ENCODE data around the gene MPV17L2. TPM values are rescaled to one million over a fixed set of nuclear protein-coding genes. Genes with fewer than 3 reads are reported as not detected.

The MPV17L2 gene
- total RNA-seq, 1 experiment from 2014 or later = 11.2 TPM

DNA sequence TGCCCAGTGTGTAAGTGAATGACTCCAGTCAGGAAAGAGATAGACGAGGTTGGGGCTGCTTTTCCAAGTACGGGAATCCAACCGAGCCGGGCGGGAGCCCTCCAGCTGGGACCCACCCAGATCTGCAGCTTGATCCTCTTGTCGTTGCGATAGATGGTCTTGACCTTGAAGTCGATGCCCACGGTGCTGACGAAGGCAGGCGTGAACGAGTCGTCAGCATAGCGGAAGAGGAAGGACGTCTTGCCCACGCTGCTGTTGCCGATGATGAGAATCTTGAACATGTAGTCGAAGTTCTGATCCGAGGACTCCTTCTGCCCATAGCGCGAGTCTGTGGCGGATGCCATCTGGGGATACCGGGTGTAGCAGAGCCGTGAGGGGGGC, 9.4 kb downstream of the MPV17L2 start:
- ChIA-PET CTCF (no interaction called here), POLR2A (ENCODE audit: unreplicated experiment) (no interaction called here)
- H3F3A ChIP-seq (ENCODE audit: insufficient read depth, low read depth) = peaks cover 6% of the 10 kb centered on the region; the same call in 1 of the 2 replicates

DNA sequence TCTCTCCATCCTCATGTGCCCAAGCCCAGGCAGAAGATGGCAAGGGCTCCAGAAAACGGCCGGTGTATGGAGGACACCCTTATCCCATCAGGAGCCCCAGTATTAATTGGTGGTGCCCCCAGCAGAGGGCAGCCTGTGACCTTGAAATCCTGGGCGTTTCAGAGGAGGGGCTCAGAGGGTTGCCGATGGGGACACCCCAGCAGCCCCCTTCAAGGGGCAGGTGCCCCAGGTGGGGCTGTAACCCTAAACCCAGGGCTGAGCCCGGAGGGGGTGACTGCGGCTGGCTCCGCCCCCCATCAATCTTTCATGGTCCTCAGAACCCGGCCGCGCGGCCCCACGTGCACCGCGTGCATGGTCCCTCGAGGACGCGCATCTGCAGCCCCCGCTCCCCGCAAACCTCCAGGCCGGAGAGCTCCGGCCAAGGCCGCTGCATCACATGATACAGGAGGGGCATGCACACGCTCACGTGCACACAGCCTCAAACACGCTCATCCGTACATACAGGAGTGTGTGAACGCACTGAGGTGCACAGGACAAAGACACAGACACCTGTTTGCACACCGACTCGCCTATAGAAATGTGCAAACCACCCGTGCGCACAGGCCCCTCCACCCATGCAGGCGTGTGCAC, 9.9 kb downstream of the MPV17L2 start:
- no peaks in the 10 kb centered on the region for H3K27me3 ChIP-seq (ENCODE audit: insufficient read depth, low read depth)
- ChIA-PET POLR2A (ENCODE audit: unreplicated experiment) (no interaction called here), CTCF (no interaction called here)
- peaks cover 13% of the 10 kb centered on the region for H3K4me1 ChIP-seq (replicated peaks; ENCODE audit: insufficient read depth)
- peaks cover 8% of the 10 kb centered on the region; the same call in 1 of the 2 replicates for H3F3A ChIP-seq (ENCODE audit: insufficient read depth, low read depth)
- no peaks in the 10 kb centered on the region for H4K20me1 ChIP-seq (ENCODE audit: insufficient read depth)
- H3K9me2 ChIP-seq (ENCODE audit: insufficient read depth) = no peaks in the 10 kb centered on the region
- DNase-seq = peak in 1 of 2 experiments; percentile 11
- peak overlapping the region; percentile 74; the same call in 1 of the 2 replicates for H2AFZ ChIP-seq
- H3K9me3 ChIP-seq (ENCODE audit: insufficient read depth, low read depth) = no peaks in the 10 kb centered on the region
- peak overlapping the region; percentile 66 for H3K4me3 ChIP-seq
- TF ChIP-seq EZH2 (IDR thresholded peaks at IDR 0.05; ENCODE audit: low read depth) = no peak
- TF ChIP-seq, protein P1, sequence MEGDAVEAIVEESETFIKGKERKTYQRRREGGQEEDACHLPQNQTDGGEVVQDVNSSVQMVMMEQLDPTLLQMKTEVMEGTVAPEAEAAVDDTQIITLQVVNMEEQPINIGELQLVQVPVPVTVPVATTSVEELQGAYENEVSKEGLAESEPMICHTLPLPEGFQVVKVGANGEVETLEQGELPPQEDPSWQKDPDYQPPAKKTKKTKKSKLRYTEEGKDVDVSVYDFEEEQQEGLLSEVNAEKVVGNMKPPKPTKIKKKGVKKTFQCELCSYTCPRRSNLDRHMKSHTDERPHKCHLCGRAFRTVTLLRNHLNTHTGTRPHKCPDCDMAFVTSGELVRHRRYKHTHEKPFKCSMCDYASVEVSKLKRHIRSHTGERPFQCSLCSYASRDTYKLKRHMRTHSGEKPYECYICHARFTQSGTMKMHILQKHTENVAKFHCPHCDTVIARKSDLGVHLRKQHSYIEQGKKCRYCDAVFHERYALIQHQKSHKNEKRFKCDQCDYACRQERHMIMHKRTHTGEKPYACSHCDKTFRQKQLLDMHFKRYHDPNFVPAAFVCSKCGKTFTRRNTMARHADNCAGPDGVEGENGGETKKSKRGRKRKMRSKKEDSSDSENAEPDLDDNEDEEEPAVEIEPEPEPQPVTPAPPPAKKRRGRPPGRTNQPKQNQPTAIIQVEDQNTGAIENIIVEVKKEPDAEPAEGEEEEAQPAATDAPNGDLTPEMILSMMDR (conservative IDR thresholded peaks at IDR 0.05) = peak; percentile 56; the same call in 1 of the 2 replicates
- H3K4me2 ChIP-seq = peak overlapping the region; percentile 94
- intact Hi-C loops (cut with micrococcal nuclease; ENCODE audit: unreplicated experiment) = no loop called here
- H3K79me2 ChIP-seq (ENCODE audit: low read depth) = no peaks in the 10 kb centered on the region
- no peak overlapping the region for H3K27ac ChIP-seq
- BruUV-seq (replicated peaks) = no TSS peak
- H3K36me3 ChIP-seq (ENCODE audit: low read depth) = no peaks in the 10 kb centered on the region

More for the DNA sequence above, 9.4 kb downstream of the MPV17L2 start:
- H3K27ac ChIP-seq = no peak overlapping the region
- no peaks in the 10 kb centered on the region for H4K20me1 ChIP-seq (ENCODE audit: insufficient read depth)
- no peaks in the 10 kb centered on the region for H3K79me2 ChIP-seq (ENCODE audit: low read depth)
- H3K9me3 ChIP-seq (ENCODE audit: insufficient read depth, low read depth) = no peaks in the 10 kb centered on the region
- peaks cover 13% of the 10 kb centered on the region for H3K4me1 ChIP-seq (replicated peaks; ENCODE audit: insufficient read depth)
- H3K36me3 ChIP-seq (ENCODE audit: low read depth) = no peaks in the 10 kb centered on the region
- H2AFZ ChIP-seq = no peak overlapping the region
- BruUV-seq (replicated peaks) = no TSS peak
- H3K4me2 ChIP-seq = no peak overlapping the region
- intact Hi-C loops (cut with micrococcal nuclease; ENCODE audit: unreplicated experiment) = no loop called here
- no peaks in the 10 kb centered on the region for H3K9me2 ChIP-seq (ENCODE audit: insufficient read depth)
- no peaks in the 10 kb centered on the region for H3K27me3 ChIP-seq (ENCODE audit: insufficient read depth, low read depth)
- no peak for DNase-seq
- no peak overlapping the region for H3K4me3 ChIP-seq
- TF ChIP-seq, protein P1 (conservative IDR thresholded peaks at IDR 0.05) = no peak
- no peak for TF ChIP-seq EZH2 (IDR thresholded peaks at IDR 0.05; ENCODE audit: low read depth)

DNA sequence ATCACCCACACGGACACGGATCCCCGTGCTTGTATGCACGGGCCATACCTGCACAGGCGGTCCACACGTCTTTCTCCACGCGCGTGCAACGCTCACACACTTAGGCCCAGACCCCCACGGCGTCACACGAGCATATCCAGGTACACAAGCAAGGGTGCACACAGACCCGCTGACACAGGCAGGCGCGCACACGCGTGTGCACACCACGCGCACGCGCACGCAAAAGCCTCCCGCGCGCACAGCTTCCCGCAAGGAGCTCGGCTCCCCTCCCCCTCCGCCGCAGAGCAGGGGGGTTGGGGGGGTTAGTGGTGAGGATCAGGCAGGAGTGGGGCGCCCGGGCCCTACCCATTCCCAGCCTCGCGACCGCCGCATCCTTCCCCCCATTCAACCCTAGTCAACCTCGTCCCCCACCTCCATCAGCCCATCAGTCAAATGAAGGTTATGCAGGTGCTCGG, 10.4 kb downstream of the MPV17L2 start:
- ChIA-PET CTCF (interaction anchor here (0.6 to 1.0 kb wide), 5 partner anchors 16 to 216 kb away, joined by 3 to 5 read pairs (median 4); partner anchors contain the start of gene SSBP4), POLR2A (ENCODE audit: unreplicated experiment) (interaction anchor here (1.0 kb wide), 1 partner anchor 21 kb away, joined by 3 read pairs; no protein-coding TSS in a partner anchor)
- H3K4me2 ChIP-seq = peak overlapping the region; percentile 94
- H3K79me2 ChIP-seq (ENCODE audit: low read depth) = no peaks in the 10 kb centered on the region
- peaks cover 10% of the 10 kb centered on the region; the same call in 1 of the 2 replicates for H3F3A ChIP-seq (ENCODE audit: insufficient read depth, low read depth)
- H3K36me3 ChIP-seq (ENCODE audit: low read depth) = no peaks in the 10 kb centered on the region
- DNase-seq = no peak
- H4K20me1 ChIP-seq (ENCODE audit: insufficient read depth) = no peaks in the 10 kb centered on the region
- H3K9me3 ChIP-seq (ENCODE audit: insufficient read depth, low read depth) = no peaks in the 10 kb centered on the region
- TF ChIP-seq EZH2 (IDR thresholded peaks at IDR 0.05; ENCODE audit: low read depth) = no peak
- TF ChIP-seq, protein P1 (conservative IDR thresholded peaks at IDR 0.05) = no peak
- no peaks in the 10 kb centered on the region for H3K9me2 ChIP-seq (ENCODE audit: insufficient read depth)
- no peaks in the 10 kb centered on the region for H3K27me3 ChIP-seq (ENCODE audit: insufficient read depth, low read depth)
- no peak overlapping the region for H3K27ac ChIP-seq
- peak overlapping the region; percentile 74 for H2AFZ ChIP-seq
- no TSS peak for BruUV-seq (replicated peaks)
- peaks cover 13% of the 10 kb centered on the region for H3K4me1 ChIP-seq (replicated peaks; ENCODE audit: insufficient read depth)
- intact Hi-C loops (cut with micrococcal nuclease; ENCODE audit: unreplicated experiment) = no loop called here
- H3K4me3 ChIP-seq = peak overlapping the region; percentile 66

All from PC-9 (cell line).